ENCODE data around the gene EFEMP1.

The EFEMP1 gene

DNA sequence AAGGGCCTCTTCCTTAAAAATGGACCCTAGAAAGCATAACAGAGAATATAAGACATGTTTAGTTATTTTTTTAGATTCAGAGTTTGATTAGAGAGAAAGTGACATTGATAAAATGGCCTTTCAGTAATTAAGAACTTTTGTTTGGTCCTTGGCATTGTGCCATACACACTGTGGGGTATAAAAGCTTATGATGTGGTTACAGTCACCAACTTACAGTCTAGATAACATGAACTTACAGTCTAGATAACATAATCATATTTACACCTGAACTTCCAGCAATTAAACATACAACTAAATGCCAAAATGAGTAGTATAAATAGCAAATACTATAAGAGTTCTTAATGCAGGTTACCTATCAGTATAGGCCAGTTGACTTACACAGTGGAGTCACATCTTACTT is 25.6 kb upstream of the EFEMP1 start:
- TF ChIP-seq POLR2AphosphoS5 (IDR thresholded peaks at IDR 0.05; ENCODE audit: low read depth) (no peak), GABPA (IDR thresholded peaks at IDR 0.05; ENCODE audit: low read depth) (no peak), SPI1 (IDR thresholded peaks at IDR 0.05; ENCODE audit: borderline replicate concordance, low read depth) (no peak)
- TF ChIP-seq, protein P1, sequence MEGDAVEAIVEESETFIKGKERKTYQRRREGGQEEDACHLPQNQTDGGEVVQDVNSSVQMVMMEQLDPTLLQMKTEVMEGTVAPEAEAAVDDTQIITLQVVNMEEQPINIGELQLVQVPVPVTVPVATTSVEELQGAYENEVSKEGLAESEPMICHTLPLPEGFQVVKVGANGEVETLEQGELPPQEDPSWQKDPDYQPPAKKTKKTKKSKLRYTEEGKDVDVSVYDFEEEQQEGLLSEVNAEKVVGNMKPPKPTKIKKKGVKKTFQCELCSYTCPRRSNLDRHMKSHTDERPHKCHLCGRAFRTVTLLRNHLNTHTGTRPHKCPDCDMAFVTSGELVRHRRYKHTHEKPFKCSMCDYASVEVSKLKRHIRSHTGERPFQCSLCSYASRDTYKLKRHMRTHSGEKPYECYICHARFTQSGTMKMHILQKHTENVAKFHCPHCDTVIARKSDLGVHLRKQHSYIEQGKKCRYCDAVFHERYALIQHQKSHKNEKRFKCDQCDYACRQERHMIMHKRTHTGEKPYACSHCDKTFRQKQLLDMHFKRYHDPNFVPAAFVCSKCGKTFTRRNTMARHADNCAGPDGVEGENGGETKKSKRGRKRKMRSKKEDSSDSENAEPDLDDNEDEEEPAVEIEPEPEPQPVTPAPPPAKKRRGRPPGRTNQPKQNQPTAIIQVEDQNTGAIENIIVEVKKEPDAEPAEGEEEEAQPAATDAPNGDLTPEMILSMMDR (IDR thresholded peaks at IDR 0.05; ENCODE audit: insufficient read depth, low read length): no peak
- TF ChIP-seq, protein P2, sequence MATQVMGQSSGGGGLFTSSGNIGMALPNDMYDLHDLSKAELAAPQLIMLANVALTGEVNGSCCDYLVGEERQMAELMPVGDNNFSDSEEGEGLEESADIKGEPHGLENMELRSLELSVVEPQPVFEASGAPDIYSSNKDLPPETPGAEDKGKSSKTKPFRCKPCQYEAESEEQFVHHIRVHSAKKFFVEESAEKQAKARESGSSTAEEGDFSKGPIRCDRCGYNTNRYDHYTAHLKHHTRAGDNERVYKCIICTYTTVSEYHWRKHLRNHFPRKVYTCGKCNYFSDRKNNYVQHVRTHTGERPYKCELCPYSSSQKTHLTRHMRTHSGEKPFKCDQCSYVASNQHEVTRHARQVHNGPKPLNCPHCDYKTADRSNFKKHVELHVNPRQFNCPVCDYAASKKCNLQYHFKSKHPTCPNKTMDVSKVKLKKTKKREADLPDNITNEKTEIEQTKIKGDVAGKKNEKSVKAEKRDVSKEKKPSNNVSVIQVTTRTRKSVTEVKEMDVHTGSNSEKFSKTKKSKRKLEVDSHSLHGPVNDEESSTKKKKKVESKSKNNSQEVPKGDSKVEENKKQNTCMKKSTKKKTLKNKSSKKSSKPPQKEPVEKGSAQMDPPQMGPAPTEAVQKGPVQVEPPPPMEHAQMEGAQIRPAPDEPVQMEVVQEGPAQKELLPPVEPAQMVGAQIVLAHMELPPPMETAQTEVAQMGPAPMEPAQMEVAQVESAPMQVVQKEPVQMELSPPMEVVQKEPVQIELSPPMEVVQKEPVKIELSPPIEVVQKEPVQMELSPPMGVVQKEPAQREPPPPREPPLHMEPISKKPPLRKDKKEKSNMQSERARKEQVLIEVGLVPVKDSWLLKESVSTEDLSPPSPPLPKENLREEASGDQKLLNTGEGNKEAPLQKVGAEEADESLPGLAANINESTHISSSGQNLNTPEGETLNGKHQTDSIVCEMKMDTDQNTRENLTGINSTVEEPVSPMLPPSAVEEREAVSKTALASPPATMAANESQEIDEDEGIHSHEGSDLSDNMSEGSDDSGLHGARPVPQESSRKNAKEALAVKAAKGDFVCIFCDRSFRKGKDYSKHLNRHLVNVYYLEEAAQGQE (IDR thresholded peaks at IDR 0.05; ENCODE audit: insufficient replicate concordance, low read depth): no peak
- H3K4me3 ChIP-seq (replicated peaks; ENCODE audit: insufficient read depth, low read length): no peak overlapping the region
- H3K27ac ChIP-seq (replicated peaks): no peak overlapping the region
- DNase-seq (ENCODE audit: low read depth in 1 of 2, low spot score in 1 of 2): no peak
- H3K27me3 ChIP-seq (ENCODE audit: insufficient read depth, poor library complexity, severe bottlenecking): peaks cover 2% of the 10 kb centered on the region

DNA sequence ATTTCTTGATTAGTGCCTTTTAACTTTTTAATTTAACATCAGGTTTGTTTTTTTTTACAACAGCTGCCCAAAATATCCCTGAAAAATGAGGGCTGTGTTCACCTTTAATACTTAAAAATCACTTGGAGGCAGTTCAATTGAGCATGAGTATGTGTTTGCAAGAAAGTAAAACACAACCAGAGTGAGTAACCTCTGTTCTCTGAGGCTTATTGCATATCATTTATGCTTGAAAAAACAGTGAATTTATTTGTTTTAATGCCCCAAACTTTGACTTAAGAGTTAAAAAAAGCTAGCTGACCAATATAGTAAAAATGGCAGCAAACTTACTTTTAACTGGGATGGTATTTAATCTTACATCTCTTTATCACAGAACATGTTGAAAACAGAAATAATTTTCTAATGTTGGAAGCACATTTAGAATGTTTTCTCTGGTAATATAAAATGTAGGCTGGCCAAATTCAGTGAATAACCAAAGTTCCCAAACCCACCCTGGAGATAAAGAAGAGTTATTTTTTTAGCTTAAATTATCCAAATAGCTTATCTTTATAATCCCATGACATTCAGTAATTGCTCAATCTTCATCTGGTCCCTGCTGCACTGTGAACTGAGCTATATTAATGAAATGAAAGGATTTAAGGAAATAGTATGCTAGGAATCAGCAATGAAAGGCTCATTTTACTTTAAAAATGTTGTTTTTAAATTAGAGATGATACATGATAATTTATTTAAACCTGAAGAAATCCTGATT is 24.8 kb upstream of the EFEMP1 start:
- TF ChIP-seq, protein P1 (IDR thresholded peaks at IDR 0.05; ENCODE audit: insufficient read depth, low read length): no peak
- no peak for TF ChIP-seq SPI1 (IDR thresholded peaks at IDR 0.05; ENCODE audit: borderline replicate concordance, low read depth)
- TF ChIP-seq POLR2AphosphoS5 (IDR thresholded peaks at IDR 0.05; ENCODE audit: low read depth): no peak
- TF ChIP-seq GABPA (IDR thresholded peaks at IDR 0.05; ENCODE audit: low read depth): no peak
- Histone ChIP-seq H3K4me3 (replicated peaks; ENCODE audit: insufficient read depth, low read length) (no peak overlapping the region), H3K27me3 (ENCODE audit: insufficient read depth, poor library complexity, severe bottlenecking) (peaks cover 2% of the 10 kb centered on the region), H3K27ac (replicated peaks) (no peak overlapping the region)
- DNase-seq (ENCODE audit: low read depth in 1 of 2, low spot score in 1 of 2): no peak

DNA sequence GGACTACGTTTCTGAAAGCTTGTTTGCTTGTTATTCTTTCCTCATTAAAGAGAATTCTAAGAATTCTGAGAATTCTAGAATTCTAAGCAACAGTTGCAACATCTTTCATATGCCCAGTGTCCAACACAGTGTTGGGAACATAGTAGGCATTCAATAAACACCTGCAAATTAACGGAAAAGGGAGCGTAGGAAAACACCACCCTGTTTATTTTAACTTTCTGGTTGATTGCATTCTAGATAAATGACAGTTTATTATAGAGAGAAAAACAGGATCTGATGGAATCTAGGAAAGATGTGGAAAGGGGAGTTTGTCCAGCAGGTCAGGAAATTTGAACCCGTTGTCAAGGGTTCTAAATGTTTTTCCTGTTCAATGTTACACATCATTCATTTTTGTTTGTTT is 24.2 kb upstream of the EFEMP1 start:
- peaks cover 2% of the 10 kb centered on the region for H3K27me3 ChIP-seq (ENCODE audit: insufficient read depth, poor library complexity, severe bottlenecking)
- no peak for DNase-seq (ENCODE audit: low read depth in 1 of 2, low spot score in 1 of 2)
- H3K27ac ChIP-seq (replicated peaks): no peak overlapping the region
- no peak overlapping the region for H3K4me3 ChIP-seq (replicated peaks; ENCODE audit: insufficient read depth, low read length)
- TF ChIP-seq, protein P2 (IDR thresholded peaks at IDR 0.05; ENCODE audit: insufficient replicate concordance, low read depth): no peak
- no peak for TF ChIP-seq GABPA (IDR thresholded peaks at IDR 0.05; ENCODE audit: low read depth)
- TF ChIP-seq, protein P1 (IDR thresholded peaks at IDR 0.05; ENCODE audit: insufficient read depth, low read length): no peak
- no peak for TF ChIP-seq POLR2AphosphoS5 (IDR thresholded peaks at IDR 0.05; ENCODE audit: low read depth)
- TF ChIP-seq SPI1 (IDR thresholded peaks at IDR 0.05; ENCODE audit: borderline replicate concordance, low read depth): no peak

Measured in HL-60 (cell line).